Ishikawa (cell line): Measurements from ENCODE around the gene ING5.
"Not testable (repeated sequence)": the region's sequence is repeated elsewhere in the genome, so short reads cannot be mapped to it uniquely, and the experiment has no call there.

Experiments
- CEBPB ChIP-seq: IDR thresholded peaks from 2 replicates; pipeline ENCODE4 v1.6.1; 2012
- CREB1 ChIP-seq: IDR thresholded peaks from 2 replicates; pipeline ENCODE4 v1.6.1; 2012; ENCODE audit warnings: low read depth
- EGR1 ChIP-seq: IDR thresholded peaks from 2 replicates; pipeline ENCODE4 v1.6.1; 2012
- EP300 ChIP-seq: IDR thresholded peaks from 2 replicates; pipeline ENCODE4 v1.6.1; 2012; ENCODE audit warnings: borderline replicate concordance
- FOXM1 ChIP-seq: IDR thresholded peaks from 2 replicates; pipeline ENCODE4 v1.6.1; 2012; ENCODE audit warnings: low read depth, borderline replicate concordance
- RAD21 ChIP-seq: IDR thresholded peaks from 2 replicates; pipeline ENCODE4 v1.6.1; 2012; ENCODE audit warnings: low read depth
- ZBTB7A ChIP-seq: IDR thresholded peaks from 2 replicates; pipeline ENCODE4 v1.6.1; 2012; ENCODE audit warnings: low read depth
- TF ChIP-seq, protein P1 (sequence below): IDR thresholded peaks from 2 replicates; pipeline ENCODE4 v1.6.1; 2012; ENCODE audit warnings: low read depth, mild to moderate bottlenecking
- TF ChIP-seq, protein P2 (sequence below): IDR thresholded peaks from 2 replicates; pipeline ENCODE4 v1.6.1; 2012
- TF ChIP-seq, protein P3 (sequence below): IDR thresholded peaks from 2 replicates; pipeline ENCODE4 v1.6.1; 2012

DNA sequence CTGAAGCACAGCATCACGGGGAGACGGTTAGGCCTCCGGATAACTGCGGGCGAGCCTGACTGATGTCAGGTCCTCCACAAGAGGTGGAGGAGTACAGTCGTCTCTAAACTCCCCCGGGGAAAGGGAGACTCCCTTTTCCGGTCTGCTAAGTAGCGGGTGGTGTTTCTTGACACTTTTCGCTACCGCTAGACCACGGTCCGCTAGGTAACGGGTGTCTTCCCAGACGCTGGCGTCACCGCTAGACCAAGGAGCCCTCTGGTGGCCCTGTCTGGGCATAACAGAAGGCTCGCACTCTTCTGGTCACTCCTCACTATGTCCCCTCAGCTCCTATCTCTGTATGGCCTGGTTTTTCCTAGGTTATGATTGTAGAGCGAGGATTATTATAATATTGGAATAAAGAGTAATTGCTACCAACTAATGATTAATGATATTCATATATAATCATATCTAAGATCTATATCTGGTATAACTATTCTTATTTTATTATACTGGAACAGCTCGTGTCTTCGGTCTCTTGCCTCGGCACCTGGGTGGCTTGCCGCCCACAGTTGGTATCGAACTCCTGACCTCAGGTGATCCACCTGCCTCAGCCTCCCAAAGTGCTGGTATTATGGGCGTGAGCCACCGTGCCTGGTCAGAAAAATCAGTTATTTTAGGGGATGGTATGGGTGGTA is 30.8 kb downstream of the ING5 start:
- TF ChIP-seq EGR1, EP300, CREB1, FOXM1, CEBPB, ZBTB7A: not testable (repeated sequence)
- TF ChIP-seq, protein P1, sequence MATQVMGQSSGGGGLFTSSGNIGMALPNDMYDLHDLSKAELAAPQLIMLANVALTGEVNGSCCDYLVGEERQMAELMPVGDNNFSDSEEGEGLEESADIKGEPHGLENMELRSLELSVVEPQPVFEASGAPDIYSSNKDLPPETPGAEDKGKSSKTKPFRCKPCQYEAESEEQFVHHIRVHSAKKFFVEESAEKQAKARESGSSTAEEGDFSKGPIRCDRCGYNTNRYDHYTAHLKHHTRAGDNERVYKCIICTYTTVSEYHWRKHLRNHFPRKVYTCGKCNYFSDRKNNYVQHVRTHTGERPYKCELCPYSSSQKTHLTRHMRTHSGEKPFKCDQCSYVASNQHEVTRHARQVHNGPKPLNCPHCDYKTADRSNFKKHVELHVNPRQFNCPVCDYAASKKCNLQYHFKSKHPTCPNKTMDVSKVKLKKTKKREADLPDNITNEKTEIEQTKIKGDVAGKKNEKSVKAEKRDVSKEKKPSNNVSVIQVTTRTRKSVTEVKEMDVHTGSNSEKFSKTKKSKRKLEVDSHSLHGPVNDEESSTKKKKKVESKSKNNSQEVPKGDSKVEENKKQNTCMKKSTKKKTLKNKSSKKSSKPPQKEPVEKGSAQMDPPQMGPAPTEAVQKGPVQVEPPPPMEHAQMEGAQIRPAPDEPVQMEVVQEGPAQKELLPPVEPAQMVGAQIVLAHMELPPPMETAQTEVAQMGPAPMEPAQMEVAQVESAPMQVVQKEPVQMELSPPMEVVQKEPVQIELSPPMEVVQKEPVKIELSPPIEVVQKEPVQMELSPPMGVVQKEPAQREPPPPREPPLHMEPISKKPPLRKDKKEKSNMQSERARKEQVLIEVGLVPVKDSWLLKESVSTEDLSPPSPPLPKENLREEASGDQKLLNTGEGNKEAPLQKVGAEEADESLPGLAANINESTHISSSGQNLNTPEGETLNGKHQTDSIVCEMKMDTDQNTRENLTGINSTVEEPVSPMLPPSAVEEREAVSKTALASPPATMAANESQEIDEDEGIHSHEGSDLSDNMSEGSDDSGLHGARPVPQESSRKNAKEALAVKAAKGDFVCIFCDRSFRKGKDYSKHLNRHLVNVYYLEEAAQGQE, result not testable (repeated sequence)
- TF ChIP-seq, protein P2, sequence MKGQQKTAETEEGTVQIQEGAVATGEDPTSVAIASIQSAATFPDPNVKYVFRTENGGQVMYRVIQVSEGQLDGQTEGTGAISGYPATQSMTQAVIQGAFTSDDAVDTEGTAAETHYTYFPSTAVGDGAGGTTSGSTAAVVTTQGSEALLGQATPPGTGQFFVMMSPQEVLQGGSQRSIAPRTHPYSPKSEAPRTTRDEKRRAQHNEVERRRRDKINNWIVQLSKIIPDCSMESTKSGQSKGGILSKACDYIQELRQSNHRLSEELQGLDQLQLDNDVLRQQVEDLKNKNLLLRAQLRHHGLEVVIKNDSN, result not testable (repeated sequence)
- TF ChIP-seq, protein P3, sequence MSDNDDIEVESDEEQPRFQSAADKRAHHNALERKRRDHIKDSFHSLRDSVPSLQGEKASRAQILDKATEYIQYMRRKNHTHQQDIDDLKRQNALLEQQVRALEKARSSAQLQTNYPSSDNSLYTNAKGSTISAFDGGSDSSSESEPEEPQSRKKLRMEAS, result not testable (repeated sequence)
- TF ChIP-seq RAD21, result peak; percentile 54
